Measurements from ENCODE around the gene CHST7. TPM values are rescaled to one million over a fixed set of nuclear protein-coding genes. Genes with fewer than 3 reads are reported as not detected.

The CHST7 gene
- total RNA-seq, 2 donors from 2014 or later, result 8.8 to 28.9 TPM

- H3K4me1 ChIP-seq (replicated peaks), result no peaks in the 10 kb centered on the region
- intact Hi-C loops (cut with DNase I), result no loop called here
- DNase-seq (ENCODE audit: low spot score), result no peak
- no peaks in the 10 kb centered on the region for H3K36me3 ChIP-seq
- no peaks in the 10 kb centered on the region for H3K9me3 ChIP-seq
- H3K27me3 ChIP-seq (replicated peaks; ENCODE audit: insufficient read depth), result no peaks in the 10 kb centered on the region
- TF ChIP-seq POLR2AphosphoS5 (IDR thresholded peaks at IDR 0.05), result no peak
- TF ChIP-seq, protein P1, sequence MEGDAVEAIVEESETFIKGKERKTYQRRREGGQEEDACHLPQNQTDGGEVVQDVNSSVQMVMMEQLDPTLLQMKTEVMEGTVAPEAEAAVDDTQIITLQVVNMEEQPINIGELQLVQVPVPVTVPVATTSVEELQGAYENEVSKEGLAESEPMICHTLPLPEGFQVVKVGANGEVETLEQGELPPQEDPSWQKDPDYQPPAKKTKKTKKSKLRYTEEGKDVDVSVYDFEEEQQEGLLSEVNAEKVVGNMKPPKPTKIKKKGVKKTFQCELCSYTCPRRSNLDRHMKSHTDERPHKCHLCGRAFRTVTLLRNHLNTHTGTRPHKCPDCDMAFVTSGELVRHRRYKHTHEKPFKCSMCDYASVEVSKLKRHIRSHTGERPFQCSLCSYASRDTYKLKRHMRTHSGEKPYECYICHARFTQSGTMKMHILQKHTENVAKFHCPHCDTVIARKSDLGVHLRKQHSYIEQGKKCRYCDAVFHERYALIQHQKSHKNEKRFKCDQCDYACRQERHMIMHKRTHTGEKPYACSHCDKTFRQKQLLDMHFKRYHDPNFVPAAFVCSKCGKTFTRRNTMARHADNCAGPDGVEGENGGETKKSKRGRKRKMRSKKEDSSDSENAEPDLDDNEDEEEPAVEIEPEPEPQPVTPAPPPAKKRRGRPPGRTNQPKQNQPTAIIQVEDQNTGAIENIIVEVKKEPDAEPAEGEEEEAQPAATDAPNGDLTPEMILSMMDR (IDR thresholded peaks at IDR 0.05), result no peak
- no peak for TF ChIP-seq POLR2A (IDR thresholded peaks at IDR 0.05)
- H3K4me3 ChIP-seq, result peak overlapping the region; percentile 35 to 43
- H3K27ac ChIP-seq, result no peak overlapping the region
- WGBS, result under 1% methylated on average over 30 of the region's 90 CpGs
Observed at GRCh38 chrX:46574774-46575381, 1.3 kb downstream of the CHST7 start.

DNA sequence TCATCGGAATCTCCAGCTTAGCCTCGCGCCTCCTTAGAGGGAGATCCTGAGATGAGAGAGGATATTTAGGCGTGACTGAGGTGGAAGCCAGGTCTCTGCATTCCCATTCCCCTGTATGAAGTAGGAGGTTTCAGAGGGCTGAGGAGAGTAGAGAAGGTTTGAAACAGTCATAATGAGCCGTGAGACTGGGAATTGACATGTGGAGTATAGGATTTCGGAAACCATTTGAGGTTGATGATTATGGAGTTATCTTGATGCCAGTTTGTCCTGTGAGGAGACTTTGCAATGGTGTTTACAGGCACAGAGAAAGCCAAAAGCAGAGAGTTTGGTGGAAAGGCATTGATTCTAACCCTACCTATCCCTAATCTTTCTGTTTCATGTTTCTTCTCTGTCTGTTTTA lies 2.0 kb downstream of the CHST7 start:
- Histone ChIP-seq H3K27me3 (replicated peaks; ENCODE audit: insufficient read depth) (no peaks in the 10 kb centered on the region), H3K4me3 (peak overlapping the region; percentile 35 to 43), H3K36me3 (no peaks in the 10 kb centered on the region), H3K4me1 (replicated peaks) (no peaks in the 10 kb centered on the region), H3K9me3 (no peaks in the 10 kb centered on the region), H3K27ac (no peak overlapping the region)
- WGBS, result 55% methylated on average over 5 of the region's 6 CpGs
- DNase-seq (ENCODE audit: low spot score), result no peak
- TF ChIP-seq POLR2AphosphoS5 (IDR thresholded peaks at IDR 0.05), result no peak
- TF ChIP-seq, protein P1 (IDR thresholded peaks at IDR 0.05), result no peak
- no peak for TF ChIP-seq POLR2A (IDR thresholded peaks at IDR 0.05)
- intact Hi-C loops (cut with DNase I), result no loop called here

DNA sequence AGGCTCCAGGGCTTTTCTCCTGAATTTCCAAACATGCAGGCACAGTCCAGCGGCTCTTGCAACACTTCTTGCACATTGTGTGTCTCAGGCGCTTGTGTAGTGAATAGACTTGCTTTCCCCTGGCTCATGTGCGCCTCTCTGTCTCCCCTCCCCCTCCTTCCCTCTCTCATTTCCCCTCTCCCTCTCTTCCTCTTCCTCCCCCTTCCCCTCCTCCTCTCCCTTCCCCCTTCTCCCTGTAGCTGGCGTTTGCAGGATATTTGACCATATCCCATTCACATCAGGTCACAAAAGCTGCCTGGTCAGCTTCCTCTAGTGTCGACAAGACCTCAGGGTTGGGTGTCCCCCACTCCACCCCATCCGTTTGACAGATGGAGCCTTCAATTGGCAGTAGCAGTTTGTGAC lies 2.4 kb downstream of the CHST7 start:
- intact Hi-C loops (cut with DNase I), result no loop called here
- no peak for DNase-seq (ENCODE audit: low spot score)
- Histone ChIP-seq H3K36me3 (no peaks in the 10 kb centered on the region), H3K4me1 (replicated peaks) (no peaks in the 10 kb centered on the region), H3K9me3 (no peaks in the 10 kb centered on the region), H3K27me3 (replicated peaks; ENCODE audit: insufficient read depth) (no peaks in the 10 kb centered on the region), H3K4me3 (no peak overlapping the region), H3K27ac (no peak overlapping the region)
- no peak for TF ChIP-seq POLR2AphosphoS5 (IDR thresholded peaks at IDR 0.05)
- TF ChIP-seq, protein P1 (IDR thresholded peaks at IDR 0.05), result no peak
- TF ChIP-seq POLR2A (IDR thresholded peaks at IDR 0.05), result no peak
- 44% methylated on average over 6 of the region's 6 CpGs for WGBS

- intact Hi-C loops (cut with DNase I), result no loop called here
- TF ChIP-seq POLR2A (IDR thresholded peaks at IDR 0.05) (no peak), POLR2AphosphoS5 (IDR thresholded peaks at IDR 0.05) (no peak)
- TF ChIP-seq, protein P1 (IDR thresholded peaks at IDR 0.05), result no peak
- H3K9me3 ChIP-seq, result no peaks in the 10 kb centered on the region
- H3K27me3 ChIP-seq (replicated peaks; ENCODE audit: insufficient read depth), result no peaks in the 10 kb centered on the region
- H3K27ac ChIP-seq, result no peak overlapping the region
- H3K4me3 ChIP-seq, result no peak overlapping the region
- H3K4me1 ChIP-seq (replicated peaks), result no peaks in the 10 kb centered on the region
- DNase-seq (ENCODE audit: low spot score), result no peak
- 43% methylated on average over 3 of the region's 3 CpGs for WGBS
- H3K36me3 ChIP-seq, result no peaks in the 10 kb centered on the region
Observed at GRCh38 chrX:46576458-46576857, 2.9 kb downstream of the CHST7 start.

Data from prostate gland (tissue), 2 donors.